Thoracic aorta (tissue), 2 donors: ENCODE results near the gene ARHGAP5. TPM values are rescaled to one million over a fixed set of nuclear protein-coding genes. Genes with fewer than 3 reads are reported as not detected.

ENCODE experiments used
- ATAC-seq: fragments of 150-250 bp; one replicate; pipeline ENCODE4 v1.8.0; 2017; ENCODE audit warnings: low read depth; ENCODE audit not compliant: insufficient number of reproducible peaks, low FRiP score
- DNase-seq: peaks from one replicate; pipeline ENCODE4 v3.0.0-alpha.2; 2020; ENCODE audit warnings: low spot score
- H3K27ac ChIP-seq, 2 donors: fragments of 200-600 bp; sonication (generic); 1 replicate in 1 of 2; 2 replicates in 1 of 2; pipeline ENCODE4 v1.5.1; 2016; ENCODE audit warnings: mild to moderate bottlenecking in 2 of 2, moderate library complexity in 2 of 2
- H3K27me3 ChIP-seq: fragments of 200-600 bp; sonication (generic); replicated peaks from 2 replicates; pipeline ENCODE4 v1.6.0; 2016; ENCODE audit warnings: mild to moderate bottlenecking; ENCODE audit not compliant: insufficient read depth
- H3K36me3 ChIP-seq: fragments of 200-600 bp; sonication (generic); one replicate; pipeline ENCODE4 v1.5.1; 2016
- H3K4me1 ChIP-seq, 2 donors: fragments of 200-600 bp; sonication (generic); 1 replicate in 1 of 2; 2 replicates in 1 of 2; pipeline versions ENCODE4 v1.5.1 to v1.6.0; 2016; ENCODE audit warnings: low read depth in 2 of 2, mild to moderate bottlenecking in 1 of 2; ENCODE audit not compliant: control insufficient read depth in 1 of 2
- H3K4me3 ChIP-seq: fragments of 200-600 bp; sonication (generic); 2 replicates; pipeline ENCODE4 v1.5.1; 2016; ENCODE audit warnings: mild to moderate bottlenecking
- H3K9me3 ChIP-seq: fragments of 200-600 bp; sonication (generic); 2 replicates; pipeline ENCODE4 v1.5.1; 2016
- CTCF ChIP-seq: fragments of 200-600 bp; sonication (generic); IDR thresholded peaks from one replicate; pipeline ENCODE4 v1.5.1; 2019; ENCODE audit warnings: antibody characterized with exemption
- total RNA-seq, 2 donors: library from RNA; depleted of rRNA; stranded (reverse); fragments of >200 nt; gene quantifications; one replicate each; pipeline versions ENCODE4 v1.1.0 to v1.2.3, GENCODE V29; 2016

The ARHGAP5 gene
- total RNA-seq, 2 donors from 2014 or later = 77.7 to 93.3 TPM

GRCh38 chr14:32068708-32069107, 8.4 kb upstream of the ARHGAP5 start:
- Histone ChIP-seq H3K9me3 (no peaks in the 10 kb centered on the region), H3K4me3 (no peak overlapping the region), H3K36me3 (no peaks in the 10 kb centered on the region), H3K4me1 (no peaks in the 10 kb centered on the region), H3K27me3 (no peaks in the 10 kb centered on the region), H3K27ac (no peak overlapping the region)
- TF ChIP-seq CTCF = no peak
- no peak for DNase-seq
- ATAC-seq = no peak

DNA sequence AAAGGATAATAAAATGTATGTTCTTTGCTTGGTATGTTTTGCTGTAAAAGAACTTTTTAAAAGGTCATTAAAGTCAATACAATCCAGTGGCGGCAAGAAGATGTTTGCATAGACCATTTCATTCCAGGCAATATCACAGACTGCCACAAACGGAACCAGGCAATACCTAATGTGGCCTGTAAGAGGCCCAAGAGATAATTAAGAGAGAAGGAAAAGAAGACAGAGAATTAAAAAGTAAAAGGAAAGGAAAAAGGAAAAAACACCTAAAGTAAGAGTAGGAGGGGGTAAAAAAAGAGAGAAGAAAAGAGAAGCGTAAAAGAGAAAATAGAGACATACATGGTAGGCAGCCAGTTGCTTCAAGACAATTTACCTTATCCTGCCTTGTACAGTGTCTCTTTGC, 6.8 kb upstream of the ARHGAP5 start:
- no peak for DNase-seq
- Histone ChIP-seq H3K36me3 (no peaks in the 10 kb centered on the region), H3K4me1 (peaks cover 4 to 12% of the 10 kb centered on the region in 2 donors), H3K4me3 (no peak overlapping the region), H3K9me3 (no peaks in the 10 kb centered on the region), H3K27ac (no peak overlapping the region), H3K27me3 (no peaks in the 10 kb centered on the region)
- no peak for TF ChIP-seq CTCF
- no peak for ATAC-seq

DNA sequence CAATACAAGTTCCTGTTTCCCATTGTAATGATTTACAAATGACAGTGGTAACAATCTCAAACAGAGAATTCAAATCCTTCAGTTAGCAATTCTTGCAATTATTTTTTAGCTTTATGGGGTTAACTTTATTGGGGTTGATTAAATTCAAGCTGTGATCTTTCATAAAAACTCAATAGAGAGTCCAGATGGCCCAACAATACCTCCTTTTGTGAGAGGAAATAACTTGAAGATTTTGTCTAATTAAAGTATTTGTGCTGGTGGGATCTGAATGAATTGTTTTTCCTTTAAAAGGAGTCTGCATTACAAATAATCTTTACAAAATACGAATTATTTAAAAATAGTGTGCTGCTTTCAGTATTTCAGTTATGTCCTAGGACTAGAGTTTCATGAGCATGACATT, 4.4 kb upstream of the ARHGAP5 start:
- Histone ChIP-seq H3K4me3 (no peak overlapping the region), H3K27ac (no peak overlapping the region), H3K36me3 (no peaks in the 10 kb centered on the region), H3K4me1 (peaks cover 4 to 15% of the 10 kb centered on the region in 2 donors), H3K27me3 (no peaks in the 10 kb centered on the region), H3K9me3 (no peaks in the 10 kb centered on the region)
- ATAC-seq (no peak), DNase-seq (no peak)
- no peak for TF ChIP-seq CTCF

DNA sequence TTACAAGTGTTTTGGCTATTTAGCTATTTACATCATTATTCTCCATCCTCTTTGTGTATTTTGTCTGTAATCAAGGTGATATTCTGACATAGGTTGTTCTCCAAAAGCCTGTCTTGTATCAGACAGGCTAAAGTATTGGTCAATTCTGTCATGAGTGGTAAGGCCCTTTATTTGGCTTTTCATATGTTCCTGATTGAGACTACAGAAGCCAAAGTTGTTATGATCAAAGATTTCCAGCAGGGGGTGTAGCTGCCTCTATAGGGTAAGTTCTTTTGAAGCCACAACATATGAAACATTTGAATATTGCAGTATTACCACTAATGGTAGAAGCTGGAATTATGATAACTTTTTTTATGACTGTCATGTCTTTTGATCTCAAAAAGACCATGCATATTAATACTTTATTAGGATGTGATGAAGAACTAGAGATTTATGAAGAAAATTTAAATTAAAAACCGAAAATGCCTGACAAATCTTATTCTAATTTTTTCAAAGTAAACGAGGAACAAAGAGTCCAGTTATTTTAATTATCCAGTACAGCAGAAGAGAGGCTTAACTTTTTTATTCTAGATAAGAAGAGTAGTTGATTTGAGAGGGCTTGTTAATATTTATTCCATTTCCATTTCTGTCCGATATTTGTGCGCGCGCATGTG, 3.4 kb upstream of the ARHGAP5 start:
- peak; percentile 70 for TF ChIP-seq CTCF
- Histone ChIP-seq H3K36me3 (no peaks in the 10 kb centered on the region), H3K4me1 (peaks cover 5 to 20% of the 10 kb centered on the region in 2 donors), H3K4me3 (no peak overlapping the region), H3K27ac (no peak overlapping the region), H3K27me3 (no peaks in the 10 kb centered on the region), H3K9me3 (no peaks in the 10 kb centered on the region)
- ATAC-seq (peak; percentile 8), DNase-seq (no peak)

- peak overlapping the region; percentile 81 for H3K4me3 ChIP-seq
These were observed 2.1 kb upstream of the ARHGAP5 start for GRCh38 chr14:32074887-32075572.

More at GRCh38 chr14:32074887-32075572, 2.1 kb upstream of the ARHGAP5 start:
- no peak for ATAC-seq
- Histone ChIP-seq H3K36me3 (no peaks in the 10 kb centered on the region), H3K4me1 (peaks cover 10 to 31% of the 10 kb centered on the region in 2 donors), H3K27me3 (no peaks in the 10 kb centered on the region), H3K27ac (peak overlapping the region; percentile 92 to 99), H3K9me3 (no peaks in the 10 kb centered on the region)
- DNase-seq = no peak
- TF ChIP-seq CTCF = no peak
